ENCODE data around the gene SYNGR3.

SYNGR3 gene

GRCh38 chr16:1976951-1977874, 12.6 kb upstream of the SYNGR3 start:
- FAIRE-seq: no peak

- FAIRE-seq: no peak
These were observed 11.9 kb upstream of the SYNGR3 start for GRCh38 chr16:1977875-1978268.

- no peak for FAIRE-seq
These were observed 11.2 kb upstream of the SYNGR3 start for GRCh38 chr16:1978476-1979120.

GRCh38 chr16:1979271-1980029, 10.3 kb upstream of the SYNGR3 start:
- FAIRE-seq: no peak

GRCh38 chr16:1980030-1980769, 9.6 kb upstream of the SYNGR3 start:
- no peak for FAIRE-seq

GRCh38 chr16:1980770-1981087, 9.0 kb upstream of the SYNGR3 start:
- no peak for FAIRE-seq

- no peak for FAIRE-seq
These were observed 8.4 kb upstream of the SYNGR3 start, which contains the start of gene NOXO1 for GRCh38 chr16:1981398-1981836. Gene NOXO1, minus strand, starts transcription at chr16:1981469. Its CDS starts 290 bp downstream, at chr16:1981179.

GRCh38 chr16:1982013-1982433, 7.7 kb upstream of the SYNGR3 start:
- no peak for FAIRE-seq

- no peak for FAIRE-seq
These were observed 6.7 kb upstream of the SYNGR3 start for GRCh38 chr16:1982991-1983543.

- no peak for FAIRE-seq
These were observed 6.0 kb upstream of the SYNGR3 start, which contains the start of gene GFER for GRCh38 chr16:1983544-1984346. Gene GFER, plus strand, starts transcription at chr16:1984193. Its CDS starts 26 bp downstream, at chr16:1984219.

GRCh38 chr16:1984347-1985225, 5.2 kb upstream of the SYNGR3 start:
- FAIRE-seq: no peak

GRCh38 chr16:1985466-1986150, 4.2 kb upstream of the SYNGR3 start:
- no peak for FAIRE-seq

- FAIRE-seq: no peak
These were observed 2.6 kb upstream of the SYNGR3 start for GRCh38 chr16:1987198-1987597.

GRCh38 chr16:1990101-1990350, 256 bp downstream of the SYNGR3 start:
- no peak for FAIRE-seq

GRCh38 chr16:1990351-1991134, 773 bp downstream of the SYNGR3 start:
- FAIRE-seq: no peak

GRCh38 chr16:1991135-1991551, 1.4 kb downstream of the SYNGR3 start:
- FAIRE-seq: no peak

GRCh38 chr16:1991588-1991947, 1.8 kb downstream of the SYNGR3 start:
- no peak for FAIRE-seq

GRCh38 chr16:1991948-1992703, 2.4 kb downstream of the SYNGR3 start:
- FAIRE-seq: no peak

Data from islet of Langerhans (tissue), 1 donor.